WTC11 (cell line): ENCODE measurements around the gene XRCC1. TPM values are rescaled to one million over a fixed set of nuclear protein-coding genes. Genes with fewer than 3 reads are reported as not detected.

Source experiments
- ATAC-seq: fragments of 200-7000 bp; cut with Tn5 transposase; 2 replicates; pipeline ENCODE4 v1.10.0; 2021; ENCODE audit warnings: mild to moderate bottlenecking, moderate library complexity
- CTCF ChIA-PET: fragments of 300-600 bp; sonication (Branson Sonifier 250); formaldehyde crosslinking; loops from one replicate; lab custom pipeline; 2021; ENCODE audit warnings: antibody characterized with exemption; lab: Charles Lee
- POLR2A ChIA-PET: fragments of 350-600 bp; sonication (Branson Sonifier 250); formaldehyde crosslinking; loops from one replicate; lab custom pipeline; 2021; ENCODE audit warnings: antibody characterized with exemption; lab: Charles Lee
- DNase-seq: peaks from one replicate; pipeline ENCODE4 v3.0.0; 2021; ENCODE audit warnings: low spot score
- H3K27ac Mint-ChIP-seq: 2 replicates; pipeline ENCODE4 v1.8.0; 2021; ENCODE audit warnings: mixed read lengths
- H3K27me3 Mint-ChIP-seq: 2 replicates; pipeline ENCODE4 v1.8.0; 2021; ENCODE audit warnings: low read depth, mild to moderate bottlenecking, moderate library complexity, mixed read lengths
- H3K36me3 Mint-ChIP-seq: 2 replicates; pipeline ENCODE4 v1.8.0; 2021; ENCODE audit warnings: mixed read lengths
- H3K4me1 Mint-ChIP-seq: 2 replicates; pipeline ENCODE4 v1.8.0; 2022; ENCODE audit warnings: mixed read lengths
- H3K4me3 Mint-ChIP-seq: 2 replicates; pipeline ENCODE4 v1.8.0; 2021; ENCODE audit warnings: mild to moderate bottlenecking, moderate library complexity, mixed read lengths
- H3K9me3 Mint-ChIP-seq: 2 replicates; pipeline ENCODE4 v1.8.0; 2021; ENCODE audit warnings: mixed read lengths
- ATF1 ChIP-seq: sonication (generic); formaldehyde crosslinking; IDR thresholded peaks from 2 replicates; pipeline ENCODE4 v1.8.1; 2023; ENCODE audit warnings: mild to moderate bottlenecking, moderate library complexity, missing genetic modification reagents
- CBFB ChIP-seq: sonication (generic); formaldehyde crosslinking; IDR thresholded peaks from 2 replicates; pipeline ENCODE4 v1.8.1; 2022; ENCODE audit warnings: mild to moderate bottlenecking, low read depth, missing genetic modification reagents
- EMX1 ChIP-seq: fragments of 250-450 bp; sonication (Bioruptor Pico); IDR thresholded peaks from 2 replicates; pipeline ENCODE4 v1.8.0; 2021; ENCODE audit warnings: mild to moderate bottlenecking
- ETV6 ChIP-seq: sonication (generic); formaldehyde crosslinking; IDR thresholded peaks from 2 replicates; pipeline ENCODE4 v1.8.1; 2022; ENCODE audit warnings: mild to moderate bottlenecking, missing genetic modification reagents
- GABPB1 ChIP-seq: sonication (generic); formaldehyde crosslinking; IDR thresholded peaks from 2 replicates; pipeline ENCODE4 v1.8.1; 2023; ENCODE audit warnings: mild to moderate bottlenecking, missing genetic modification reagents
- GTF2I ChIP-seq: fragments of 250-450 bp; sonication (Bioruptor Pico); conservative IDR thresholded peaks from 2 replicates; pipeline ENCODE4 v1.4.0; 2021; ENCODE audit warnings: mild to moderate bottlenecking
- HMGA2 ChIP-seq: fragments of 250-450 bp; sonication (Bioruptor Pico); IDR thresholded peaks from 2 replicates; pipeline ENCODE4 v1.4.0; 2021; ENCODE audit warnings: mild to moderate bottlenecking, moderate library complexity
- JAZF1 ChIP-seq: fragments of 250-450 bp; sonication (Bioruptor Pico); IDR thresholded peaks from 2 replicates; pipeline ENCODE4 v1.9.0; 2021; ENCODE audit warnings: moderate library complexity, mild to moderate bottlenecking, inconsistent platforms
- JUN ChIP-seq: sonication (generic); formaldehyde crosslinking; IDR thresholded peaks from 2 replicates; pipeline ENCODE4 v1.8.0; 2023; ENCODE audit warnings: mild to moderate bottlenecking, missing genetic modification reagents
- MXD4 ChIP-seq: fragments of 250-450 bp; sonication (Bioruptor Pico); IDR thresholded peaks from 2 replicates; pipeline ENCODE4 v1.8.0; 2021; ENCODE audit warnings: mild to moderate bottlenecking, moderate library complexity, borderline replicate concordance
- NR3C1 ChIP-seq: sonication (generic); formaldehyde crosslinking; conservative IDR thresholded peaks from 2 replicates; pipeline ENCODE4 v1.8.1; 2023; ENCODE audit warnings: low read depth, mild to moderate bottlenecking, missing genetic modification reagents
- OVOL2 ChIP-seq: fragments of 250-450 bp; sonication (Bioruptor Pico); IDR thresholded peaks from 2 replicates; pipeline ENCODE4 v1.9.0; 2021; ENCODE audit warnings: mild to moderate bottlenecking, borderline replicate concordance
- TEAD1 ChIP-seq: sonication (generic); formaldehyde crosslinking; IDR thresholded peaks from 2 replicates; pipeline ENCODE4 v1.8.0; 2022; ENCODE audit warnings: mild to moderate bottlenecking, missing genetic modification reagents
- ZNF219 ChIP-seq: sonication (generic); formaldehyde crosslinking; IDR thresholded peaks from 2 replicates; pipeline ENCODE4 v1.8.0; 2023; ENCODE audit warnings: missing genetic modification reagents, mild to moderate bottlenecking, borderline replicate concordance
- ZNF232 ChIP-seq: sonication (generic); formaldehyde crosslinking; IDR thresholded peaks from 2 replicates; pipeline ENCODE4 v1.8.0; 2022; ENCODE audit warnings: mild to moderate bottlenecking, missing genetic modification reagents
- total RNA-seq: library from RNA; stranded (reverse); gene quantifications from 3 replicates; pipeline ENCODE4 v1.2.3, GENCODE V29; 2021
- TF ChIP-seq, protein P1 (sequence below): sonication (generic); formaldehyde crosslinking; IDR thresholded peaks from 2 replicates; pipeline ENCODE4 v1.8.1; 2023; ENCODE audit warnings: mild to moderate bottlenecking, missing genetic modification reagents, moderate library complexity
- TF ChIP-seq, protein P2 (sequence below): sonication (generic); formaldehyde crosslinking; IDR thresholded peaks from 2 replicates; pipeline ENCODE4 v1.8.1; 2023; ENCODE audit warnings: mild to moderate bottlenecking, missing genetic modification reagents
- TF ChIP-seq, protein P3 (sequence below): sonication (generic); formaldehyde crosslinking; IDR thresholded peaks from 2 replicates; pipeline ENCODE4 v1.8.0; 2023; ENCODE audit warnings: missing genetic modification reagents
- TF ChIP-seq, protein P4 (sequence below): fragments of 250-450 bp; sonication (Bioruptor Pico); IDR thresholded peaks from 2 replicates; pipeline ENCODE4 v1.9.0; 2021; ENCODE audit warnings: mild to moderate bottlenecking, borderline replicate concordance
- TF ChIP-seq, protein P5 (sequence below): sonication (generic); formaldehyde crosslinking; IDR thresholded peaks from 2 replicates; pipeline ENCODE4 v1.8.0; 2023; ENCODE audit warnings: mild to moderate bottlenecking, missing genetic modification reagents
- TF ChIP-seq, protein P6 (sequence below): sonication (generic); formaldehyde crosslinking; IDR thresholded peaks from 2 replicates; pipeline ENCODE4 v1.8.1; 2023; ENCODE audit warnings: mild to moderate bottlenecking, missing genetic modification reagents
- TF ChIP-seq, protein P7 (sequence below): sonication (generic); formaldehyde crosslinking; IDR thresholded peaks from 2 replicates; pipeline ENCODE4 v1.8.1; 2022; ENCODE audit warnings: mild to moderate bottlenecking, moderate library complexity, missing genetic modification reagents

XRCC1 gene
- total RNA-seq, 1 experiment from 2014 or later: 48.3 TPM

DNA sequence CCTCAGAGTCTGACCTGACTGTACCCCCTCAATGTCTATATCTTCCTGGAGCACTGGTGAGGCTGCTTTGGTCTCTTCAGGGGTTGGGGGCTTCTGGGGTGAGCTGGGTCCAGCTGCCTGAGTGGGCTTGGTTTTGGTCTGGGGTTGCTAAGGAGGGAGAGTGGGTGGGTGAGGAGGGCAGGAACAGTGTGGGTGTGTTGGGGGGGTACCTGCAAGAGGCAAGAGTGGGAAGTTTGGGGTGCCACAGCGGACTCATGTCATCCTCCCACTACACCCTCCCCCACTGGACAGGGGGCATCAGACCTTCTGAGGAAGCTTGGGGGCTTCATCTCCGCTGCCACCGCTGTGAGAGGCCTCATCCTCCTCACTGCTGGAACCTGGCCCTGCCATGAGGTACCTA is 28.7 kb downstream of the XRCC1 start (continued):
- TF ChIP-seq HMGA2 (CRISPR knock-in tag) (no peak), MXD4 (CRISPR knock-in tag) (no peak)

DNA sequence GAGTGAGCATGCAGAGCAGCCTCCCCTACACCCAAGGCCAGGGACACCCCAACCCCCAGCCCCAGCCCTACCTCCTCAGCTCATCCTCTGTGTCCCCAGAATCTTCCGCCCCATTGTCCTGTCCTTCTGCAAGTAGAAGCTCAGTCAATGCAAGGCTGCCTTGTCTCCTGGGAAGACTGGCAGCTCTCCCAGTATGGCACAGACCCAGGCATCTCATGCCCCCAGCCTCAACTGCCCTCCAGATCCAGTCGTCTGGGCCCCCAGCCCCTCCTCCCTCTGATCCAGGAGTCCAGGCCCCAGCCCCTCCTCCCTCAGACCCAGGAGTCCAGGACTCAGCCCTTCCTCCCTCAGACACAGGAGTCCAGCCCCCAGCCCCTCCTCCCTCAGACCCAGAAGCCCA is 29.3 kb downstream of the XRCC1 start:
- H3K27me3 Mint-ChIP-seq: no peaks in the 10 kb centered on the region
- POLR2A ChIA-PET: no interaction called here
- H3K4me3 Mint-ChIP-seq: no peak overlapping the region
- ATAC-seq (no peak), DNase-seq (no peak)
- no peaks in the 10 kb centered on the region for H3K4me1 Mint-ChIP-seq
- H3K36me3 Mint-ChIP-seq: peaks cover 51% of the 10 kb centered on the region
- no peaks in the 10 kb centered on the region for H3K9me3 Mint-ChIP-seq
- CTCF ChIA-PET: interaction anchor here (1.8 to 2.2 kb wide), 2 partner anchors 9 to 10 kb away, joined by 7 to 9 read pairs; no protein-coding TSS in a partner anchor
- TF ChIP-seq, protein P1, sequence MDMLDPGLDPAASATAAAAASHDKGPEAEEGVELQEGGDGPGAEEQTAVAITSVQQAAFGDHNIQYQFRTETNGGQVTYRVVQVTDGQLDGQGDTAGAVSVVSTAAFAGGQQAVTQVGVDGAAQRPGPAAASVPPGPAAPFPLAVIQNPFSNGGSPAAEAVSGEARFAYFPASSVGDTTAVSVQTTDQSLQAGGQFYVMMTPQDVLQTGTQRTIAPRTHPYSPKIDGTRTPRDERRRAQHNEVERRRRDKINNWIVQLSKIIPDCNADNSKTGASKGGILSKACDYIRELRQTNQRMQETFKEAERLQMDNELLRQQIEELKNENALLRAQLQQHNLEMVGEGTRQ (CRISPR knock-in tag): no peak
- TF ChIP-seq ZNF232 (CRISPR knock-in tag): no peak
- no peak for TF ChIP-seq EMX1 (CRISPR knock-in tag)
- TF ChIP-seq, protein P2, sequence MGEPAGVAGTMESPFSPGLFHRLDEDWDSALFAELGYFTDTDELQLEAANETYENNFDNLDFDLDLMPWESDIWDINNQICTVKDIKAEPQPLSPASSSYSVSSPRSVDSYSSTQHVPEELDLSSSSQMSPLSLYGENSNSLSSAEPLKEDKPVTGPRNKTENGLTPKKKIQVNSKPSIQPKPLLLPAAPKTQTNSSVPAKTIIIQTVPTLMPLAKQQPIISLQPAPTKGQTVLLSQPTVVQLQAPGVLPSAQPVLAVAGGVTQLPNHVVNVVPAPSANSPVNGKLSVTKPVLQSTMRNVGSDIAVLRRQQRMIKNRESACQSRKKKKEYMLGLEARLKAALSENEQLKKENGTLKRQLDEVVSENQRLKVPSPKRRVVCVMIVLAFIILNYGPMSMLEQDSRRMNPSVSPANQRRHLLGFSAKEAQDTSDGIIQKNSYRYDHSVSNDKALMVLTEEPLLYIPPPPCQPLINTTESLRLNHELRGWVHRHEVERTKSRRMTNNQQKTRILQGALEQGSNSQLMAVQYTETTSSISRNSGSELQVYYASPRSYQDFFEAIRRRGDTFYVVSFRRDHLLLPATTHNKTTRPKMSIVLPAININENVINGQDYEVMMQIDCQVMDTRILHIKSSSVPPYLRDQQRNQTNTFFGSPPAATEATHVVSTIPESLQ: no peak
- TF ChIP-seq ATF1 (CRISPR knock-in tag): no peak
- no peak for TF ChIP-seq CBFB (CRISPR knock-in tag)
- no peak for TF ChIP-seq ETV6 (CRISPR knock-in tag)
- TF ChIP-seq GABPB1: no peak
- TF ChIP-seq JUN (CRISPR knock-in tag): no peak
- TF ChIP-seq, protein P3, sequence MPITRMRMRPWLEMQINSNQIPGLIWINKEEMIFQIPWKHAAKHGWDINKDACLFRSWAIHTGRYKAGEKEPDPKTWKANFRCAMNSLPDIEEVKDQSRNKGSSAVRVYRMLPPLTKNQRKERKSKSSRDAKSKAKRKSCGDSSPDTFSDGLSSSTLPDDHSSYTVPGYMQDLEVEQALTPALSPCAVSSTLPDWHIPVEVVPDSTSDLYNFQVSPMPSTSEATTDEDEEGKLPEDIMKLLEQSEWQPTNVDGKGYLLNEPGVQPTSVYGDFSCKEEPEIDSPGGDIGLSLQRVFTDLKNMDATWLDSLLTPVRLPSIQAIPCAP: no peak
- TF ChIP-seq, protein P4, sequence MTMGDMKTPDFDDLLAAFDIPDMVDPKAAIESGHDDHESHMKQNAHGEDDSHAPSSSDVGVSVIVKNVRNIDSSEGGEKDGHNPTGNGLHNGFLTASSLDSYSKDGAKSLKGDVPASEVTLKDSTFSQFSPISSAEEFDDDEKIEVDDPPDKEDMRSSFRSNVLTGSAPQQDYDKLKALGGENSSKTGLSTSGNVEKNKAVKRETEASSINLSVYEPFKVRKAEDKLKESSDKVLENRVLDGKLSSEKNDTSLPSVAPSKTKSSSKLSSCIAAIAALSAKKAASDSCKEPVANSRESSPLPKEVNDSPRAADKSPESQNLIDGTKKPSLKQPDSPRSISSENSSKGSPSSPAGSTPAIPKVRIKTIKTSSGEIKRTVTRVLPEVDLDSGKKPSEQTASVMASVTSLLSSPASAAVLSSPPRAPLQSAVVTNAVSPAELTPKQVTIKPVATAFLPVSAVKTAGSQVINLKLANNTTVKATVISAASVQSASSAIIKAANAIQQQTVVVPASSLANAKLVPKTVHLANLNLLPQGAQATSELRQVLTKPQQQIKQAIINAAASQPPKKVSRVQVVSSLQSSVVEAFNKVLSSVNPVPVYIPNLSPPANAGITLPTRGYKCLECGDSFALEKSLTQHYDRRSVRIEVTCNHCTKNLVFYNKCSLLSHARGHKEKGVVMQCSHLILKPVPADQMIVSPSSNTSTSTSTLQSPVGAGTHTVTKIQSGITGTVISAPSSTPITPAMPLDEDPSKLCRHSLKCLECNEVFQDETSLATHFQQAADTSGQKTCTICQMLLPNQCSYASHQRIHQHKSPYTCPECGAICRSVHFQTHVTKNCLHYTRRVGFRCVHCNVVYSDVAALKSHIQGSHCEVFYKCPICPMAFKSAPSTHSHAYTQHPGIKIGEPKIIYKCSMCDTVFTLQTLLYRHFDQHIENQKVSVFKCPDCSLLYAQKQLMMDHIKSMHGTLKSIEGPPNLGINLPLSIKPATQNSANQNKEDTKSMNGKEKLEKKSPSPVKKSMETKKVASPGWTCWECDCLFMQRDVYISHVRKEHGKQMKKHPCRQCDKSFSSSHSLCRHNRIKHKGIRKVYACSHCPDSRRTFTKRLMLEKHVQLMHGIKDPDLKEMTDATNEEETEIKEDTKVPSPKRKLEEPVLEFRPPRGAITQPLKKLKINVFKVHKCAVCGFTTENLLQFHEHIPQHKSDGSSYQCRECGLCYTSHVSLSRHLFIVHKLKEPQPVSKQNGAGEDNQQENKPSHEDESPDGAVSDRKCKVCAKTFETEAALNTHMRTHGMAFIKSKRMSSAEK (CRISPR knock-in tag): no peak
- no peak for TF ChIP-seq TEAD1 (CRISPR knock-in tag)
- no peak for TF ChIP-seq NR3C1 (CRISPR knock-in tag)
- TF ChIP-seq GTF2I (CRISPR knock-in tag): no peak
- no peak overlapping the region for H3K27ac Mint-ChIP-seq

DNA sequence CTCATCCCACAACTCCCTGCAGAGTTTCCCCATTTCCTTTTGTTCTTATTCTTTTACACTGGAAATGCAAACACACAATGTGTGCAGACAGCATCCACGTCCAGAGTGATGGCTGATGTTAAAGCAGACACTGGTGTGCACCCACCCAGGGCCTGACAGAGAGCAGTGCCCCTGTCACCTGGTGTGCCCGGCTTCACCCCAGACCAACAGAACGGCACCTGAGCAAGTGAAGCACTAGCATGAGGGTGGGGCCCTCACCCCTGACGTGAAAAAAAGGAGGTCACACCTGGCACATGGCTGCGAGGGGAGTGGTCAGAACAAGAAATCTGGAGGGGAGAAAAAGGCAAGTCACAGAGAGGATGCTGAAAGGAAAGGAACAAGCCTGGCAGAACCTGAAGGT is 30.1 kb downstream of the XRCC1 start:
- DNase-seq (no peak), ATAC-seq (no peak)
- Mint-ChIP-seq H3K36me3 (peaks cover 49% of the 10 kb centered on the region), H3K4me1 (no peaks in the 10 kb centered on the region), H3K9me3 (0 out of 2 replicates have a peak, but pooled peaks cover 2% of the 10 kb centered on the region), H3K27ac (no peak overlapping the region), H3K27me3 (no peaks in the 10 kb centered on the region), H3K4me3 (no peak overlapping the region)
- ChIA-PET CTCF (interaction anchor here (1.8 to 2.2 kb wide), 2 partner anchors 9 to 10 kb away, joined by 7 to 9 read pairs; no protein-coding TSS in a partner anchor), POLR2A (no interaction called here)
- TF ChIP-seq, protein P5, sequence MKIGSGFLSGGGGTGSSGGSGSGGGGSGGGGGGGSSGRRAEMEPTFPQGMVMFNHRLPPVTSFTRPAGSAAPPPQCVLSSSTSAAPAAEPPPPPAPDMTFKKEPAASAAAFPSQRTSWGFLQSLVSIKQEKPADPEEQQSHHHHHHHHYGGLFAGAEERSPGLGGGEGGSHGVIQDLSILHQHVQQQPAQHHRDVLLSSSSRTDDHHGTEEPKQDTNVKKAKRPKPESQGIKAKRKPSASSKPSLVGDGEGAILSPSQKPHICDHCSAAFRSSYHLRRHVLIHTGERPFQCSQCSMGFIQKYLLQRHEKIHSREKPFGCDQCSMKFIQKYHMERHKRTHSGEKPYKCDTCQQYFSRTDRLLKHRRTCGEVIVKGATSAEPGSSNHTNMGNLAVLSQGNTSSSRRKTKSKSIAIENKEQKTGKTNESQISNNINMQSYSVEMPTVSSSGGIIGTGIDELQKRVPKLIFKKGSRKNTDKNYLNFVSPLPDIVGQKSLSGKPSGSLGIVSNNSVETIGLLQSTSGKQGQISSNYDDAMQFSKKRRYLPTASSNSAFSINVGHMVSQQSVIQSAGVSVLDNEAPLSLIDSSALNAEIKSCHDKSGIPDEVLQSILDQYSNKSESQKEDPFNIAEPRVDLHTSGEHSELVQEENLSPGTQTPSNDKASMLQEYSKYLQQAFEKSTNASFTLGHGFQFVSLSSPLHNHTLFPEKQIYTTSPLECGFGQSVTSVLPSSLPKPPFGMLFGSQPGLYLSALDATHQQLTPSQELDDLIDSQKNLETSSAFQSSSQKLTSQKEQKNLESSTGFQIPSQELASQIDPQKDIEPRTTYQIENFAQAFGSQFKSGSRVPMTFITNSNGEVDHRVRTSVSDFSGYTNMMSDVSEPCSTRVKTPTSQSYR (CRISPR knock-in tag): no peak
- TF ChIP-seq, protein P6, sequence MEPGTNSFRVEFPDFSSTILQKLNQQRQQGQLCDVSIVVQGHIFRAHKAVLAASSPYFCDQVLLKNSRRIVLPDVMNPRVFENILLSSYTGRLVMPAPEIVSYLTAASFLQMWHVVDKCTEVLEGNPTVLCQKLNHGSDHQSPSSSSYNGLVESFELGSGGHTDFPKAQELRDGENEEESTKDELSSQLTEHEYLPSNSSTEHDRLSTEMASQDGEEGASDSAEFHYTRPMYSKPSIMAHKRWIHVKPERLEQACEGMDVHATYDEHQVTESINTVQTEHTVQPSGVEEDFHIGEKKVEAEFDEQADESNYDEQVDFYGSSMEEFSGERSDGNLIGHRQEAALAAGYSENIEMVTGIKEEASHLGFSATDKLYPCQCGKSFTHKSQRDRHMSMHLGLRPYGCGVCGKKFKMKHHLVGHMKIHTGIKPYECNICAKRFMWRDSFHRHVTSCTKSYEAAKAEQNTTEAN (CRISPR knock-in tag): no peak
- TF ChIP-seq GTF2I (CRISPR knock-in tag) (no peak), OVOL2 (CRISPR knock-in tag) (no peak), JAZF1 (no peak), ZNF219 (CRISPR knock-in tag) (no peak)
- TF ChIP-seq, protein P7, sequence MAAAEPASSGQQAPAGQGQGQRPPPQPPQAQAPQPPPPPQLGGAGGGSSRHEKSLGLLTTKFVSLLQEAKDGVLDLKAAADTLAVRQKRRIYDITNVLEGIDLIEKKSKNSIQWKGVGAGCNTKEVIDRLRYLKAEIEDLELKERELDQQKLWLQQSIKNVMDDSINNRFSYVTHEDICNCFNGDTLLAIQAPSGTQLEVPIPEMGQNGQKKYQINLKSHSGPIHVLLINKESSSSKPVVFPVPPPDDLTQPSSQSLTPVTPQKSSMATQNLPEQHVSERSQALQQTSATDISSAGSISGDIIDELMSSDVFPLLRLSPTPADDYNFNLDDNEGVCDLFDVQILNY (CRISPR knock-in tag): no peak
